Liver (tissue), 3 donors: Measurements from ENCODE around the gene VTCN1.

Source experiments
- CTCF ChIP-seq: fragments of 150-350 bp; IDR thresholded peaks from 2 replicates; pipeline ENCODE4 v1.5.1; 2017; ENCODE audit warnings: improper control_type of control experiment, low read depth, low read length; ENCODE audit not compliant: missing input control
- EGR1 ChIP-seq, 2 donors: IDR thresholded peaks; 2 replicates each; pipeline ENCODE4 v1.6.1; 2016 to 2018; ENCODE audit warnings: antibody characterized with exemption in 2 of 2, low read depth in 2 of 2
- FOXA2 ChIP-seq: IDR thresholded peaks from 2 replicates; pipeline ENCODE4 v1.6.1; 2016; ENCODE audit warnings: antibody characterized with exemption
- GABPA ChIP-seq, 2 donors: IDR thresholded peaks in 1 of 2; conservative IDR thresholded peaks in 1 of 2; 2 replicates each; pipeline ENCODE4 v1.6.1; 2016; ENCODE audit warnings: antibody characterized with exemption in 2 of 2, mild to moderate bottlenecking in 1 of 2, moderate library complexity in 1 of 2
- JUND ChIP-seq, 2 donors: IDR thresholded peaks; 2 replicates each; pipeline ENCODE4 v1.6.1; 2016; ENCODE audit warnings: antibody characterized with exemption in 2 of 2
- NR2F2 ChIP-seq: IDR thresholded peaks from 2 replicates; pipeline ENCODE4 v1.6.1; 2016; ENCODE audit warnings: antibody characterized with exemption
- RAD21 ChIP-seq, 2 donors: IDR thresholded peaks; 2 replicates each; pipeline ENCODE4 v1.6.1; 2016; ENCODE audit warnings: antibody characterized with exemption in 2 of 2, mild to moderate bottlenecking in 2 of 2
- SP1 ChIP-seq: IDR thresholded peaks from 2 replicates; pipeline ENCODE4 v1.6.1; 2018; ENCODE audit warnings: antibody characterized with exemption, mild to moderate bottlenecking
- TAF1 ChIP-seq: conservative IDR thresholded peaks from 2 replicates; pipeline ENCODE4 v1.6.1; 2016; ENCODE audit warnings: antibody characterized with exemption, mild to moderate bottlenecking
- YY1 ChIP-seq: IDR thresholded peaks from 2 replicates; pipeline ENCODE4 v1.6.1; 2016; ENCODE audit warnings: antibody characterized with exemption, mild to moderate bottlenecking
- TF ChIP-seq, protein P1 (sequence below): IDR thresholded peaks from 2 replicates; pipeline ENCODE4 v1.6.1; 2016; ENCODE audit warnings: antibody characterized with exemption
- TF ChIP-seq, protein P2 (sequence below): IDR thresholded peaks from 2 replicates; pipeline ENCODE4 v1.6.1; 2016; ENCODE audit warnings: antibody characterized with exemption, mild to moderate bottlenecking
- donor health status: healthy.
- donor health status: healthy.

DNA sequence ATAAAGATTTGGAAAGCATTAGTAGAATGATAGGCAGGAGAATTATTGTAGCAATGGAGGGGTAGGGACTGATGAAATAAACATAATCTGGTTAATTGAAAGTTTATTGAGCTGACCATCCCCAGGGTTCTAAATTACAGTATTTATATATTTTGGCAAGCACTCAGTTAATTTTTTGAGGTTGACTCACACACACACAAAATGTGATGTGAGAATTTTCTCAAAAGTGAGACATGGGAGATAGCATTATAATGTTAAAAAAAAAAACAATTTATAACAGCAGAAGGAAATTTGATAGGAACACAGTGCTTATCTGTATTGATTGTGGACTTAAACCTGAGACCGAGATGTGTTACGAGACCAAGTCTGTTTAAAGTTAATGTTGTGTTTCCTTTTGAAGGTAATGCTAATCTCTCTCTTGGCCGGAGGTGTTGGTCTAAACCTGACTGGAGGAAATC, 113.7 kb downstream of the VTCN1 start:
- no peak for TF ChIP-seq FOXA2
- no peak for TF ChIP-seq CTCF
- no peak for TF ChIP-seq RAD21 (IDR thresholded peaks at IDR 0.05)
- no peak for TF ChIP-seq GABPA (IDR thresholded peaks at IDR 0.05 in 1 of 2, conservative IDR thresholded peaks at IDR 0.05 in 1 of 2)
- TF ChIP-seq, protein P1, sequence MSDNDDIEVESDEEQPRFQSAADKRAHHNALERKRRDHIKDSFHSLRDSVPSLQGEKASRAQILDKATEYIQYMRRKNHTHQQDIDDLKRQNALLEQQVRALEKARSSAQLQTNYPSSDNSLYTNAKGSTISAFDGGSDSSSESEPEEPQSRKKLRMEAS = no peak
- TF ChIP-seq, protein P2, sequence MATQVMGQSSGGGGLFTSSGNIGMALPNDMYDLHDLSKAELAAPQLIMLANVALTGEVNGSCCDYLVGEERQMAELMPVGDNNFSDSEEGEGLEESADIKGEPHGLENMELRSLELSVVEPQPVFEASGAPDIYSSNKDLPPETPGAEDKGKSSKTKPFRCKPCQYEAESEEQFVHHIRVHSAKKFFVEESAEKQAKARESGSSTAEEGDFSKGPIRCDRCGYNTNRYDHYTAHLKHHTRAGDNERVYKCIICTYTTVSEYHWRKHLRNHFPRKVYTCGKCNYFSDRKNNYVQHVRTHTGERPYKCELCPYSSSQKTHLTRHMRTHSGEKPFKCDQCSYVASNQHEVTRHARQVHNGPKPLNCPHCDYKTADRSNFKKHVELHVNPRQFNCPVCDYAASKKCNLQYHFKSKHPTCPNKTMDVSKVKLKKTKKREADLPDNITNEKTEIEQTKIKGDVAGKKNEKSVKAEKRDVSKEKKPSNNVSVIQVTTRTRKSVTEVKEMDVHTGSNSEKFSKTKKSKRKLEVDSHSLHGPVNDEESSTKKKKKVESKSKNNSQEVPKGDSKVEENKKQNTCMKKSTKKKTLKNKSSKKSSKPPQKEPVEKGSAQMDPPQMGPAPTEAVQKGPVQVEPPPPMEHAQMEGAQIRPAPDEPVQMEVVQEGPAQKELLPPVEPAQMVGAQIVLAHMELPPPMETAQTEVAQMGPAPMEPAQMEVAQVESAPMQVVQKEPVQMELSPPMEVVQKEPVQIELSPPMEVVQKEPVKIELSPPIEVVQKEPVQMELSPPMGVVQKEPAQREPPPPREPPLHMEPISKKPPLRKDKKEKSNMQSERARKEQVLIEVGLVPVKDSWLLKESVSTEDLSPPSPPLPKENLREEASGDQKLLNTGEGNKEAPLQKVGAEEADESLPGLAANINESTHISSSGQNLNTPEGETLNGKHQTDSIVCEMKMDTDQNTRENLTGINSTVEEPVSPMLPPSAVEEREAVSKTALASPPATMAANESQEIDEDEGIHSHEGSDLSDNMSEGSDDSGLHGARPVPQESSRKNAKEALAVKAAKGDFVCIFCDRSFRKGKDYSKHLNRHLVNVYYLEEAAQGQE = no peak
- TF ChIP-seq JUND (IDR thresholded peaks at IDR 0.05) = no peak
- TF ChIP-seq YY1 = no peak
- no peak for TF ChIP-seq TAF1
- no peak for TF ChIP-seq EGR1 (IDR thresholded peaks at IDR 0.05; ENCODE audit: low read depth in 2 of 2)
- no peak for TF ChIP-seq SP1
- TF ChIP-seq NR2F2 = no peak
